ENCODE data around the gene PTPRCAP.

DNA sequence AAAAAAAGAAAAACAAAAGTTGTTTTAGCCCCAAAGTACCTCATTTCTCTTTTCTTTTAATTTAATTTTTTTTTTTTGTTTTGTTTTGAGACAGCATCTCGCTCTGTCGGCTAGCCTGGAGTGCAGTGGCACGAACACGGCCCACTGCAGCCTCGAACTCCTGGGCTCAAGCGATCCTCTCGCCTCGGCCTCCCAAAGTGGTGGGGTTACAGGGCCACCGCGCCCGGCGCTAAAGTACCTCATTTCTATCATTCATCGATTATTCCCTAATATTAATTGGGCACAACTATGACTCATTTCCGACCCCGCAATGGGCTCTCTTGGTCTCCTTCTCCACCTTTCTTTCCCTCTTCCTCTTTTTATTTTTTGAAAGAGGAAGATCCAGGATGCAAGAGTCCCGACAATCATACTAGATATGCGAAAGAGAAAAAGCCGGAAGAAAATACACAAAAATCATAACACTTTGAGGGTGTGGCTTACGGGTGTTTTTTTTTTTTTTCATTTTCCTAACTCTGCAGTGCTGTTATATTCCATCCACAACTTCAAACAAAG lies 44.9 kb upstream of the PTPRCAP start:
- TF ChIP-seq, protein P1, sequence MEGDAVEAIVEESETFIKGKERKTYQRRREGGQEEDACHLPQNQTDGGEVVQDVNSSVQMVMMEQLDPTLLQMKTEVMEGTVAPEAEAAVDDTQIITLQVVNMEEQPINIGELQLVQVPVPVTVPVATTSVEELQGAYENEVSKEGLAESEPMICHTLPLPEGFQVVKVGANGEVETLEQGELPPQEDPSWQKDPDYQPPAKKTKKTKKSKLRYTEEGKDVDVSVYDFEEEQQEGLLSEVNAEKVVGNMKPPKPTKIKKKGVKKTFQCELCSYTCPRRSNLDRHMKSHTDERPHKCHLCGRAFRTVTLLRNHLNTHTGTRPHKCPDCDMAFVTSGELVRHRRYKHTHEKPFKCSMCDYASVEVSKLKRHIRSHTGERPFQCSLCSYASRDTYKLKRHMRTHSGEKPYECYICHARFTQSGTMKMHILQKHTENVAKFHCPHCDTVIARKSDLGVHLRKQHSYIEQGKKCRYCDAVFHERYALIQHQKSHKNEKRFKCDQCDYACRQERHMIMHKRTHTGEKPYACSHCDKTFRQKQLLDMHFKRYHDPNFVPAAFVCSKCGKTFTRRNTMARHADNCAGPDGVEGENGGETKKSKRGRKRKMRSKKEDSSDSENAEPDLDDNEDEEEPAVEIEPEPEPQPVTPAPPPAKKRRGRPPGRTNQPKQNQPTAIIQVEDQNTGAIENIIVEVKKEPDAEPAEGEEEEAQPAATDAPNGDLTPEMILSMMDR (IDR thresholded peaks at IDR 0.05), result no peak
- TF ChIP-seq POLR2A (IDR thresholded peaks at IDR 0.05) (no peak), EP300 (IDR thresholded peaks at IDR 0.05; ENCODE audit: low read depth) (no peak), POLR2AphosphoS5 (IDR thresholded peaks at IDR 0.05) (no peak)

Data from transverse colon (tissue), 4 donors.